OCI-LY7 (cell line): ENCODE data around the gene BCAS4.

Source experiments
- EZH2phosphoT487 ChIP-seq: fragments of 200-600 bp; sonication (generic); IDR thresholded peaks from 2 replicates; pipeline ENCODE4 v1.6.1; 2018; ENCODE audit warnings: low read depth, borderline replicate concordance, mild to moderate bottlenecking, mixed run types, antibody characterized with exemption, low read length, moderate library complexity, mixed read lengths
- TF ChIP-seq, protein P1 (sequence below): fragments of 200-600 bp; sonication (generic); conservative IDR thresholded peaks from 2 replicates; pipeline ENCODE4 v1.5.1; 2014; ENCODE audit warnings: mild to moderate bottlenecking, antibody characterized with exemption, low read length, moderate library complexity, mixed read lengths

DNA sequence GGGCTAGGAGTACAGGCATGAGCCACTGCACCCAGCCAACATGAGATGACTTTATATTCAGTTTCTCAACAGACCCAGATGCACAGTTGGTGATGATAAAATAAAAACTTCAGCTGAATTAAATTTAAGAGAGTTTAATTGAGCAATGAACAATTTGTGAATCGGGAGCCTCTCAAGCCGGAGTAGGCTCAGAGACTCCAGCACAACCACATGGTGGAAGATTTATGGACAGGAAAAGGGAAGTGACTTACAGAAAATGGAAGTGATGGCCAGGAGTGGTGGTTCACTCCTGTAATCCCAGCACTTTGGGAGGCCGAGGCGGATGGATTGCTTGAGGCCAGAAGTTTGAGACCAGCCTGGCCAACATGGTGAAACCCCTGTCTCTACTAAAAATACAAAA lies 10.4 kb upstream of the BCAS4 start:
- TF ChIP-seq, protein P1, sequence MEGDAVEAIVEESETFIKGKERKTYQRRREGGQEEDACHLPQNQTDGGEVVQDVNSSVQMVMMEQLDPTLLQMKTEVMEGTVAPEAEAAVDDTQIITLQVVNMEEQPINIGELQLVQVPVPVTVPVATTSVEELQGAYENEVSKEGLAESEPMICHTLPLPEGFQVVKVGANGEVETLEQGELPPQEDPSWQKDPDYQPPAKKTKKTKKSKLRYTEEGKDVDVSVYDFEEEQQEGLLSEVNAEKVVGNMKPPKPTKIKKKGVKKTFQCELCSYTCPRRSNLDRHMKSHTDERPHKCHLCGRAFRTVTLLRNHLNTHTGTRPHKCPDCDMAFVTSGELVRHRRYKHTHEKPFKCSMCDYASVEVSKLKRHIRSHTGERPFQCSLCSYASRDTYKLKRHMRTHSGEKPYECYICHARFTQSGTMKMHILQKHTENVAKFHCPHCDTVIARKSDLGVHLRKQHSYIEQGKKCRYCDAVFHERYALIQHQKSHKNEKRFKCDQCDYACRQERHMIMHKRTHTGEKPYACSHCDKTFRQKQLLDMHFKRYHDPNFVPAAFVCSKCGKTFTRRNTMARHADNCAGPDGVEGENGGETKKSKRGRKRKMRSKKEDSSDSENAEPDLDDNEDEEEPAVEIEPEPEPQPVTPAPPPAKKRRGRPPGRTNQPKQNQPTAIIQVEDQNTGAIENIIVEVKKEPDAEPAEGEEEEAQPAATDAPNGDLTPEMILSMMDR, result no peak
- TF ChIP-seq EZH2phosphoT487, result no peak
